Neural progenitor cell (in vitro differentiated cells): Measurements from ENCODE around the gene BBS5. TPM values are rescaled to one million over a fixed set of nuclear protein-coding genes. Genes with fewer than 3 reads are reported as not detected.
"Not testable (repeated sequence)": the region's sequence is repeated elsewhere in the genome, so short reads cannot be mapped to it uniquely, and the experiment has no call there.

Experiments used
- DNase-seq: peaks from one replicate; pipeline ENCODE4 v3.0.0-alpha.2; 2016; ENCODE audit warnings: low spot score
- H2AFZ ChIP-seq: fragments of 200-600 bp; sonication (generic); replicated peaks from 2 replicates; pipeline ENCODE4 v1.6.1; 2016; ENCODE audit warnings: antibody characterized with exemption
- H3F3A ChIP-seq: fragments of 200-600 bp; sonication (generic); 2 replicates; pipeline ENCODE4 v1.6.1; 2016; ENCODE audit warnings: antibody characterized with exemption, low read depth
- H3K27ac ChIP-seq: fragments of 200-600 bp; sonication (generic); 2 replicates; pipeline ENCODE4 v1.5.1; 2016; ENCODE audit warnings: mild to moderate bottlenecking
- H3K27me3 ChIP-seq: fragments of 200-600 bp; sonication (generic); 2 replicates; pipeline ENCODE4 v1.6.1; 2016; ENCODE audit warnings: mild to moderate bottlenecking, moderate library complexity
- H3K36me3 ChIP-seq: fragments of 200-600 bp; sonication (generic); 2 replicates; pipeline ENCODE4 v1.5.1; 2016
- H3K4me1 ChIP-seq: fragments of 200-600 bp; sonication (generic); 2 replicates; pipeline ENCODE4 v1.6.1; 2016; ENCODE audit warnings: mixed run types
- H3K4me2 ChIP-seq: fragments of 200-600 bp; sonication (generic); 2 replicates; pipeline ENCODE4 v1.6.1; 2016
- H3K4me3 ChIP-seq: fragments of 200-600 bp; sonication (generic); 2 replicates; pipeline ENCODE4 v1.5.1; 2016
- H3K79me2 ChIP-seq: fragments of 200-600 bp; sonication (generic); 2 replicates; pipeline ENCODE4 v1.6.1; 2016; ENCODE audit warnings: low read depth
- H3K9ac ChIP-seq: fragments of 200-600 bp; sonication (generic); 2 replicates; pipeline ENCODE4 v1.6.1; 2016
- H3K9me3 ChIP-seq: fragments of 200-600 bp; sonication (generic); 2 replicates; pipeline ENCODE4 v1.5.1; 2016; ENCODE audit warnings: low read depth
- H4K20me1 ChIP-seq: fragments of 200-600 bp; sonication (generic); 2 replicates; pipeline ENCODE4 v1.6.1; 2016; ENCODE audit warnings: low read depth
- H3K27ac Mint-ChIP-seq: 3 replicates; pipeline ENCODE4 v1.8.0; 2021; ENCODE audit warnings: mixed read lengths
- H3K27me3 Mint-ChIP-seq: 2 replicates; pipeline ENCODE4 v1.8.0; 2022; ENCODE audit warnings: low read depth, mild to moderate bottlenecking, inconsistent platforms, moderate library complexity, mixed read lengths; ENCODE audit not compliant: insufficient read depth
- H3K36me3 Mint-ChIP-seq: 3 replicates; pipeline ENCODE4 v1.8.0; 2021; ENCODE audit warnings: mixed read lengths
- H3K4me1 Mint-ChIP-seq: 3 replicates; pipeline ENCODE4 v1.8.0; 2021; ENCODE audit warnings: mixed read lengths
- H3K4me3 Mint-ChIP-seq: 3 replicates; pipeline ENCODE4 v1.8.0; 2021; ENCODE audit warnings: mild to moderate bottlenecking, moderate library complexity, mixed read lengths
- H3K9me3 Mint-ChIP-seq: 3 replicates; pipeline ENCODE4 v1.8.0; 2020; ENCODE audit warnings: mixed read lengths
- EZH2 ChIP-seq: fragments of 200-600 bp; sonication (generic); IDR thresholded peaks from 2 replicates; pipeline ENCODE4 v1.6.1; 2017; ENCODE audit warnings: antibody characterized with exemption, mild to moderate bottlenecking, moderate library complexity
- EZH2phosphoT487 ChIP-seq: fragments of 200-600 bp; sonication (generic); IDR thresholded peaks from 2 replicates; pipeline ENCODE4 v1.6.1; 2017; ENCODE audit warnings: antibody characterized with exemption
- total RNA-seq: library from RNA; depleted of rRNA; stranded (reverse); fragments of >200 nt; gene quantifications from 2 replicates; pipeline ENCODE4 v1.2.3, GENCODE V29; 2015; ENCODE audit warnings: low replicate concordance
- TF ChIP-seq, protein P1 (sequence below): fragments of 200-600 bp; sonication (generic); IDR thresholded peaks from 2 replicates; pipeline ENCODE4 v1.5.1; 2017; ENCODE audit warnings: antibody characterized with exemption, mild to moderate bottlenecking

BBS5 gene
- total RNA-seq, 1 donor from 2014 or later, result 3.8 TPM

GRCh38 chr2:169448865-169449264, 30.4 kb upstream of the BBS5 start:
- H3K9ac ChIP-seq, result no peak overlapping the region
- Mint-ChIP-seq H3K4me1 (no peaks in the 10 kb centered on the region), H3K4me3 (no peak overlapping the region), H3K36me3 (no peaks in the 10 kb centered on the region), H3K27ac (no peak overlapping the region), H3K9me3 (peaks cover 4% of the 10 kb centered on the region), H3K27me3 (peaks cover 8% of the 10 kb centered on the region)
- TF ChIP-seq, protein P1, sequence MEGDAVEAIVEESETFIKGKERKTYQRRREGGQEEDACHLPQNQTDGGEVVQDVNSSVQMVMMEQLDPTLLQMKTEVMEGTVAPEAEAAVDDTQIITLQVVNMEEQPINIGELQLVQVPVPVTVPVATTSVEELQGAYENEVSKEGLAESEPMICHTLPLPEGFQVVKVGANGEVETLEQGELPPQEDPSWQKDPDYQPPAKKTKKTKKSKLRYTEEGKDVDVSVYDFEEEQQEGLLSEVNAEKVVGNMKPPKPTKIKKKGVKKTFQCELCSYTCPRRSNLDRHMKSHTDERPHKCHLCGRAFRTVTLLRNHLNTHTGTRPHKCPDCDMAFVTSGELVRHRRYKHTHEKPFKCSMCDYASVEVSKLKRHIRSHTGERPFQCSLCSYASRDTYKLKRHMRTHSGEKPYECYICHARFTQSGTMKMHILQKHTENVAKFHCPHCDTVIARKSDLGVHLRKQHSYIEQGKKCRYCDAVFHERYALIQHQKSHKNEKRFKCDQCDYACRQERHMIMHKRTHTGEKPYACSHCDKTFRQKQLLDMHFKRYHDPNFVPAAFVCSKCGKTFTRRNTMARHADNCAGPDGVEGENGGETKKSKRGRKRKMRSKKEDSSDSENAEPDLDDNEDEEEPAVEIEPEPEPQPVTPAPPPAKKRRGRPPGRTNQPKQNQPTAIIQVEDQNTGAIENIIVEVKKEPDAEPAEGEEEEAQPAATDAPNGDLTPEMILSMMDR, result no peak
- no peak for TF ChIP-seq EZH2
- no peak for TF ChIP-seq EZH2phosphoT487
- no peaks in the 10 kb centered on the region for H3K36me3 ChIP-seq
- no peaks in the 10 kb centered on the region for H3K27me3 ChIP-seq
- no peaks in the 10 kb centered on the region for H3K79me2 ChIP-seq
- H3K9me3 ChIP-seq, result no peaks in the 10 kb centered on the region
- no peaks in the 10 kb centered on the region for H4K20me1 ChIP-seq
- no peak overlapping the region for H2AFZ ChIP-seq
- H3K4me3 ChIP-seq, result no peak overlapping the region
- no peaks in the 10 kb centered on the region for H3F3A ChIP-seq
- H3K4me2 ChIP-seq, result no peak overlapping the region
- H3K4me1 ChIP-seq, result no peaks in the 10 kb centered on the region
- no peak for DNase-seq
- H3K27ac ChIP-seq, result no peak overlapping the region

GRCh38 chr2:169452080-169452479, 27.2 kb upstream of the BBS5 start:
- Histone ChIP-seq H3F3A (no peaks in the 10 kb centered on the region), H2AFZ (no peak overlapping the region), H3K36me3 (no peaks in the 10 kb centered on the region), H3K9ac (no peak overlapping the region), H3K4me2 (no peak overlapping the region), H4K20me1 (no peaks in the 10 kb centered on the region), H3K27ac (no peak overlapping the region), H3K9me3 (no peaks in the 10 kb centered on the region), H3K4me3 (no peak overlapping the region), H3K27me3 (no peaks in the 10 kb centered on the region), H3K4me1 (no peaks in the 10 kb centered on the region), H3K79me2 (no peaks in the 10 kb centered on the region)
- H3K9me3 Mint-ChIP-seq, result peaks cover 7% of the 10 kb centered on the region
- no peaks in the 10 kb centered on the region for H3K4me1 Mint-ChIP-seq
- no peak overlapping the region for H3K27ac Mint-ChIP-seq
- peaks cover 5% of the 10 kb centered on the region for H3K27me3 Mint-ChIP-seq
- no peak overlapping the region for H3K4me3 Mint-ChIP-seq
- TF ChIP-seq, protein P1, result peak; percentile 62
- no peak for TF ChIP-seq EZH2phosphoT487
- no peak for TF ChIP-seq EZH2
- H3K36me3 Mint-ChIP-seq, result no peaks in the 10 kb centered on the region
- peak; percentile 58 for DNase-seq

GRCh38 chr2:169453044-169453443, 26.2 kb upstream of the BBS5 start:
- not testable (repeated sequence) for H2AFZ ChIP-seq, H3K4me1 Mint-ChIP-seq, H3K36me3 ChIP-seq, H3K4me2 ChIP-seq, H3K27ac Mint-ChIP-seq, H3F3A ChIP-seq, H3K4me3 ChIP-seq, H3K4me3 Mint-ChIP-seq, DNase-seq, H3K27ac ChIP-seq, H3K9ac ChIP-seq, H3K27me3 ChIP-seq, H3K4me1 ChIP-seq, H3K36me3 Mint-ChIP-seq, H4K20me1 ChIP-seq, H3K9me3 ChIP-seq, H3K27me3 Mint-ChIP-seq, H3K79me2 ChIP-seq
- H3K9me3 Mint-ChIP-seq, result peaks cover 10% of the 10 kb centered on the region

DNA sequence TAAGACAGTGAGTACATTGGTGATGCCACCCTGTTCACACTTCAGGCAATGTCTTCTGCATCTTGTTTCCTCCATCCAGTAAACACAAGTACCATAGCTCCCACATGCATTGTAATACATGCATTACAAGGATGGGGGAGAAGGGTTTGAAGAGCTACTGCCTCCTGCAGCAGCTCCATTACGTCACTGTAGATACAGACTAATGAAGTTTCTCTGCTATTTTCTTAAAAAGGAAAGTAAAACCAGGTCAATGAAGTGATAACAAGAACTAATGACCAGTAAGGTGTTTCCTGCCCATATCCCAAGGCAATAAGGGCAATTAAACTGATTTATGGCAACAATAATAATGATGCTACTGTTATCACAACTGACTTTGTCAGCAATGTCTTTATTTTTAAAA, 18.2 kb upstream of the BBS5 start:
- Histone ChIP-seq H3K4me1 (no peaks in the 10 kb centered on the region), H3K9me3 (no peaks in the 10 kb centered on the region), H3K9ac (no peak overlapping the region), H3F3A (peaks cover 14% of the 10 kb centered on the region), H3K4me3 (no peak overlapping the region), H3K27me3 (no peaks in the 10 kb centered on the region), H3K4me2 (no peak overlapping the region), H2AFZ (no peak overlapping the region), H4K20me1 (no peaks in the 10 kb centered on the region), H3K27ac (no peak overlapping the region), H3K36me3 (no peaks in the 10 kb centered on the region), H3K79me2 (no peaks in the 10 kb centered on the region)
- no peak for DNase-seq
- H3K4me1 Mint-ChIP-seq, result no peaks in the 10 kb centered on the region
- TF ChIP-seq EZH2 (no peak), EZH2phosphoT487 (no peak)
- TF ChIP-seq, protein P1, result no peak
- no peak overlapping the region for H3K4me3 Mint-ChIP-seq
- H3K27ac Mint-ChIP-seq, result no peak overlapping the region
- H3K27me3 Mint-ChIP-seq, result no peaks in the 10 kb centered on the region
- H3K9me3 Mint-ChIP-seq, result peaks cover 7% of the 10 kb centered on the region
- H3K36me3 Mint-ChIP-seq, result no peaks in the 10 kb centered on the region
